ENCODE results near the gene STXBP2.

DNA sequence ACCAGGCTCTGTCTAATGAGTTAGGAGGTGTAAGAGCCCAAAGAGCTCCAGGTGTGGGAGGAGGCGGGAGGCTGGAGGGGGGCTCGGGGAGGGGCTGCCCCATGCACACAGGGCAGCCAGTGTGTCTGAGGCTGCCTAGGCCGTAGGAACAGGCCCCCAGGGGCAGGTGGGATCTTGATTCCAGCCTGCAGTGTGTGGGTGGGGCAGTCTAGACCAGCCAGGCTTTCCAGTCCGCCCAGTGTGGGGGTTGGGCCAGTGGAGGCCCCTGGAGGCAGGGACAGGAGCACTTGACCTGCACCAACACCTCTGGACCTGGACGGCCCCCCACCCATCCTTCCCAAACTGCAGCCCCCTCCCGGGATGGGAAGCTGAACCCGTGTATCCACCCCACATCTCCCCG lies 46.7 kb upstream of the STXBP2 start:
- TF ChIP-seq, protein P1, sequence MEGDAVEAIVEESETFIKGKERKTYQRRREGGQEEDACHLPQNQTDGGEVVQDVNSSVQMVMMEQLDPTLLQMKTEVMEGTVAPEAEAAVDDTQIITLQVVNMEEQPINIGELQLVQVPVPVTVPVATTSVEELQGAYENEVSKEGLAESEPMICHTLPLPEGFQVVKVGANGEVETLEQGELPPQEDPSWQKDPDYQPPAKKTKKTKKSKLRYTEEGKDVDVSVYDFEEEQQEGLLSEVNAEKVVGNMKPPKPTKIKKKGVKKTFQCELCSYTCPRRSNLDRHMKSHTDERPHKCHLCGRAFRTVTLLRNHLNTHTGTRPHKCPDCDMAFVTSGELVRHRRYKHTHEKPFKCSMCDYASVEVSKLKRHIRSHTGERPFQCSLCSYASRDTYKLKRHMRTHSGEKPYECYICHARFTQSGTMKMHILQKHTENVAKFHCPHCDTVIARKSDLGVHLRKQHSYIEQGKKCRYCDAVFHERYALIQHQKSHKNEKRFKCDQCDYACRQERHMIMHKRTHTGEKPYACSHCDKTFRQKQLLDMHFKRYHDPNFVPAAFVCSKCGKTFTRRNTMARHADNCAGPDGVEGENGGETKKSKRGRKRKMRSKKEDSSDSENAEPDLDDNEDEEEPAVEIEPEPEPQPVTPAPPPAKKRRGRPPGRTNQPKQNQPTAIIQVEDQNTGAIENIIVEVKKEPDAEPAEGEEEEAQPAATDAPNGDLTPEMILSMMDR (IDR thresholded peaks at IDR 0.05), result no peak
- TF ChIP-seq POLR2A (IDR thresholded peaks at IDR 0.05) (no peak), POLR2AphosphoS5 (IDR thresholded peaks at IDR 0.05; ENCODE audit: insufficient read depth in 1 of 2, low read depth in 1 of 2) (no peak)
